Lower leg skin (tissue), 3 donors: ENCODE measurements around the gene AADACL3.

ENCODE experiments used
- POLR2A ChIP-seq, 2 donors: fragments of 450-650 bp; IDR thresholded peaks; one replicate each; pipeline ENCODE4 v1.6.1; 2016 to 2017; ENCODE audit warnings: antibody characterized with exemption in 2 of 2, mild to moderate bottlenecking in 1 of 2, moderate library complexity in 1 of 2
- TF ChIP-seq, protein P1 (sequence below), 3 donors: fragments of 450-650 bp; IDR thresholded peaks; one replicate each; pipeline ENCODE4 v1.5.1; 2016; ENCODE audit warnings: antibody characterized with exemption in 3 of 3, mild to moderate bottlenecking in 3 of 3, moderate library complexity in 2 of 3

- TF ChIP-seq, protein P1, sequence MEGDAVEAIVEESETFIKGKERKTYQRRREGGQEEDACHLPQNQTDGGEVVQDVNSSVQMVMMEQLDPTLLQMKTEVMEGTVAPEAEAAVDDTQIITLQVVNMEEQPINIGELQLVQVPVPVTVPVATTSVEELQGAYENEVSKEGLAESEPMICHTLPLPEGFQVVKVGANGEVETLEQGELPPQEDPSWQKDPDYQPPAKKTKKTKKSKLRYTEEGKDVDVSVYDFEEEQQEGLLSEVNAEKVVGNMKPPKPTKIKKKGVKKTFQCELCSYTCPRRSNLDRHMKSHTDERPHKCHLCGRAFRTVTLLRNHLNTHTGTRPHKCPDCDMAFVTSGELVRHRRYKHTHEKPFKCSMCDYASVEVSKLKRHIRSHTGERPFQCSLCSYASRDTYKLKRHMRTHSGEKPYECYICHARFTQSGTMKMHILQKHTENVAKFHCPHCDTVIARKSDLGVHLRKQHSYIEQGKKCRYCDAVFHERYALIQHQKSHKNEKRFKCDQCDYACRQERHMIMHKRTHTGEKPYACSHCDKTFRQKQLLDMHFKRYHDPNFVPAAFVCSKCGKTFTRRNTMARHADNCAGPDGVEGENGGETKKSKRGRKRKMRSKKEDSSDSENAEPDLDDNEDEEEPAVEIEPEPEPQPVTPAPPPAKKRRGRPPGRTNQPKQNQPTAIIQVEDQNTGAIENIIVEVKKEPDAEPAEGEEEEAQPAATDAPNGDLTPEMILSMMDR (IDR thresholded peaks at IDR 0.05) = no peak
- TF ChIP-seq POLR2A (IDR thresholded peaks at IDR 0.05) = no peak
Measured at GRCh38 chr1:12773438-12773837, 57.5 kb downstream of the AADACL3 start, which contains the start of gene PRAMEF12.
